ENCODE data around the gene ENKD1.

The ENKD1 gene, protein sequence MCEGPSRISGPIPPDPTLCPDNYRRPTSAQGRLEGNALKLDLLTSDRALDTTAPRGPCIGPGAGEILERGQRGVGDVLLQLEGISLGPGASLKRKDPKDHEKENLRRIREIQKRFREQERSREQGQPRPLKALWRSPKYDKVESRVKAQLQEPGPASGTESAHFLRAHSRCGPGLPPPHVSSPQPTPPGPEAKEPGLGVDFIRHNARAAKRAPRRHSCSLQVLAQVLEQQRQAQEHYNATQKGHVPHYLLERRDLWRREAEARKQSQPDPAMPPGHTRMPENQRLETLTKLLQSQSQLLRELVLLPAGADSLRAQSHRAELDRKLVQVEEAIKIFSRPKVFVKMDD
- 4.5 to 7.7 (median 5.5) reads per million in 3 donors for total RNA-seq

DNA sequence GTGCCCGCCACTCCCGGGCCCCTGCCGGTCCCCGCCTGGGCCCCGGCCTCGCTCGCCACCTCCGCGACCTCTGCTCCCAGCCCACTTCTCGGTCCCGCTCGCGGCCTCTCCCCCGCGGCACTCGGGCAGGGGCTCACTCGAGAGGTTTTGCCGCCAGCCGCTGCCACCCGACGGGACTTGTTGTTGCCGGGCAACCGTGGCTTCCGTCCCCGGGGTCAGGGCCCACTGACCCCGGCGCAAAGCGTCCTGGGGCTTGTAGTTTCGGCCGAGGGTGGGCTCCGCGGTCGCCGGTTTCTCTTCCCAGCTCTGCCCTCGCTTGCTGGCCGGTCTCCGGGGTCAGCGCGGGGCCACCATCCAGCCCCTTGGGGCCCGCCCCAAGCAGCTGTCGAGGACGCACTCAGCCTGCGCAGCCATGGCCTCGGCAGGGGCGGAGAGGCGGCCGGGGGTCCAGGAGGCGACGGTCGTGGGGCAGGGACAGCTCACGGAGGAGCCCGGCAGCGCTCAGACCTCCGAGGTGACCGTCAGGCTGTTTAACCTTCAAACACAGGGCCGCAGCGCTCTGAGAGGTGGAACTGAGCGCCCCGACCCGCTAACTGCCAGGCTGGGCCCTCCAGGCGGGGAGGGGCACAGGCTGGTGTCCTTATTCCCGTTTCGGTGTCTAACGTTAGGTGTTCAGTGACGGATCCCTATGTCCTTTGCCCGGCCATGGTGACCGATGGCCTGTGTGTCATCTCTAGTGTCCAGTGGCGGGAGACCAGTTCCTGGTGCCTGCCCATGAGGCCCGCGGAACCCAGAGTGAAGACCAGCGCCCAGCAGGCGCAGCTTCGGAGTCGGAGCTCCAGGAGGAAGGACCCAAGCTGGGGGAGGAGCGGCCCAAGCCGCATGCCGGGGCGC is at the start of gene ENKD1, which contains the start of gene C16orf86:
TSS of gene ENKD1 (minus strand) at position 192 of the 894 bp plus-strand sequence. CDS start 308 bp downstream, outside the sequence.
TSS of gene C16orf86 (plus strand) at position 256 of the 894 bp plus-strand sequence. CDS start at position 413, 157 bp downstream.
- H3K36me3 ChIP-seq (ENCODE audit: control insufficient read depth, insufficient read depth, low read length), result no peaks in the 10 kb centered on the region
- peak within 1 kb of the TSS; percentile 67 for H3K27ac ChIP-seq (ENCODE audit: insufficient read depth, low read length, poor library complexity, severe bottlenecking)
- peak; percentile 62 to 76 (median 65) for DNase-seq
- no peaks in the 10 kb centered on the region for H3K9me3 ChIP-seq (ENCODE audit: control insufficient read depth, low read length)
- H3K4me3 ChIP-seq (ENCODE audit: insufficient read depth, low read depth, low read length, poor library complexity, severe bottlenecking), result peak within 1 kb of the TSS; percentile 92
- H3K4me1 ChIP-seq (ENCODE audit: control insufficient read depth, insufficient read depth, low read length, poor library complexity, severe bottlenecking), result peaks cover 21% of the 10 kb centered on the region
- no peaks in the 10 kb centered on the region for H3K27me3 ChIP-seq (replicated peaks; ENCODE audit: control insufficient read depth, insufficient read depth, low read length, poor library complexity, severe bottlenecking)

DNA sequence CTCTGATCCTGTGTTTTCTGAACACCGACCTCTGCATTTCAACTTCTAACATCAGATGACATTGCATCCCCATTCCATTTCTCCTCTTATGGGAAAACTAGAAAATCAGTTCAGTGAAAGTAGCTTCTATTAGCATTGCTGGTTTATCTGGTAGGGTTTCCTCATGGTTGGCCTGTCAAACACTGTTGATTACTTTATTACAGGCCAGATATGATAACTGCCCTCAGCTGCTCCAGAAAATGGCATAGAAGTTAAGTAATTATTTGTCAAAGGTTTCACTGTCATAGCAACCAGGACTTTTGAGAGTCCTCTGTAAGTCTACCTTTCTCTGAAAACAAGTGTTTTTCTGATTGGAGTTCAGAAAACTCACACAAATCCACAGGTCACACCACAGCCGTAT is 49.5 kb upstream of the ENKD1 start:
- Histone ChIP-seq H3K27me3 (replicated peaks; ENCODE audit: control insufficient read depth, insufficient read depth, low read length, poor library complexity, severe bottlenecking) (no peaks in the 10 kb centered on the region), H3K9me3 (ENCODE audit: control insufficient read depth, low read length) (no peaks in the 10 kb centered on the region), H3K27ac (ENCODE audit: insufficient read depth, low read length, poor library complexity, severe bottlenecking) (no peak overlapping the region), H3K4me1 (ENCODE audit: control insufficient read depth, insufficient read depth, low read length, poor library complexity, severe bottlenecking) (peaks cover 24% of the 10 kb centered on the region), H3K36me3 (ENCODE audit: control insufficient read depth, insufficient read depth, low read length) (no peaks in the 10 kb centered on the region), H3K4me3 (ENCODE audit: insufficient read depth, low read depth, low read length, poor library complexity, severe bottlenecking) (no peak overlapping the region)
- no peak for DNase-seq

DNA sequence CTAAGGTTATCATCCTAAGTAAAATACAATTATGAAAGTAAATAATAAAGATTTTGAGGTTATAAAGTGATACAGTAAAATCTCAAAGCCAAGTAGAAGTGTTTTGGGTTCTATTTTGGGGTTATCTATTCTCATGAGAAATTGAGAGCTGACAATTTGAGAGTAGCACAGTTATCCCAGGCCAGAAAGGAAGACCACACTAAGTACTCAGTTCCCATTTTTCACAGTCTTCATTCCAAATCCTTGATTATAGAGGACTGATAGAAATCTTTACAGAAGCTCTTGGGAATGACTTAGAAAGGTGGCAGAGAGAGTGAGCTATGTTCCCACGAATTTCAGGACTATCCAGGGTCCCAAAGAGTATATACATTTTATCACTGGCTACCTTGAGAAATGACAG is 48.0 kb upstream of the ENKD1 start:
- no peak overlapping the region for H3K4me3 ChIP-seq (ENCODE audit: insufficient read depth, low read depth, low read length, poor library complexity, severe bottlenecking)
- DNase-seq, result no peak
- H3K4me1 ChIP-seq (ENCODE audit: control insufficient read depth, insufficient read depth, low read length, poor library complexity, severe bottlenecking), result peaks cover 14% of the 10 kb centered on the region
- H3K27me3 ChIP-seq (replicated peaks; ENCODE audit: control insufficient read depth, insufficient read depth, low read length, poor library complexity, severe bottlenecking), result no peaks in the 10 kb centered on the region
- H3K27ac ChIP-seq (ENCODE audit: insufficient read depth, low read length, poor library complexity, severe bottlenecking), result no peak overlapping the region
- no peaks in the 10 kb centered on the region for H3K9me3 ChIP-seq (ENCODE audit: control insufficient read depth, low read length)
- no peaks in the 10 kb centered on the region for H3K36me3 ChIP-seq (ENCODE audit: control insufficient read depth, insufficient read depth, low read length)

DNA sequence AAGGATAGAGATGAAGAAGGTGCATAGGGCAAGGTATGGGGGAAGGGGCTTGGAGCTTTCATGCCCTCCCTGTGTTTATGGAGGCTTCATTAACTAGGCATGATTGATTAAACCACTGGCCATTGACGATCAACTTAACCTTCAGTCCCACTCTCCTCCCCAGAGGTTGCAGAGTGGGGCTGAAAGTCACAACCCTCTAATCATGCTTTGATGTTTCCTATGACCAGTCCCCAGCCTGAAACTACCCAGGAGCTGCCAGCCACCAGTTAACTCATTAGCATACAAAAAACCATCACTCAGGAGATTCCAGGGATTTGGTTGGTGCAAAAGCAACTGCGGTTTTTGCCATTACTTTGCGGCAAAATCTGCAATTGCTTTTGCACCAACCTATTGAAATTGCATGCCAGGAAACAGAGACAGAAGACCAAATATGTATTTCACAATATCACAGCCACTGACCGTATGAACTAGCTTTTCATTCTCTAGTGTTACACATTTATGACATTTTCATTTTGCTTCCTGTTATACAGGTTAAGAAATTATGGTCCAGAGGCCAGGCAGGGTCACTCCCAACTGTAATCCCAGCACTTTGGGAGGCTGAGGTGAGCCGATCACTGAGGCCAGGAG is 47.2 kb upstream of the ENKD1 start:
- Histone ChIP-seq H3K9me3 (ENCODE audit: control insufficient read depth, low read length) (no peaks in the 10 kb centered on the region), H3K4me3 (ENCODE audit: insufficient read depth, low read depth, low read length, poor library complexity, severe bottlenecking) (no peak overlapping the region), H3K36me3 (ENCODE audit: control insufficient read depth, insufficient read depth, low read length) (no peaks in the 10 kb centered on the region), H3K27me3 (replicated peaks; ENCODE audit: control insufficient read depth, insufficient read depth, low read length, poor library complexity, severe bottlenecking) (no peaks in the 10 kb centered on the region), H3K4me1 (ENCODE audit: control insufficient read depth, insufficient read depth, low read length, poor library complexity, severe bottlenecking) (peaks cover 12% of the 10 kb centered on the region), H3K27ac (ENCODE audit: insufficient read depth, low read length, poor library complexity, severe bottlenecking) (no peak overlapping the region)
- no peak for DNase-seq

DNA sequence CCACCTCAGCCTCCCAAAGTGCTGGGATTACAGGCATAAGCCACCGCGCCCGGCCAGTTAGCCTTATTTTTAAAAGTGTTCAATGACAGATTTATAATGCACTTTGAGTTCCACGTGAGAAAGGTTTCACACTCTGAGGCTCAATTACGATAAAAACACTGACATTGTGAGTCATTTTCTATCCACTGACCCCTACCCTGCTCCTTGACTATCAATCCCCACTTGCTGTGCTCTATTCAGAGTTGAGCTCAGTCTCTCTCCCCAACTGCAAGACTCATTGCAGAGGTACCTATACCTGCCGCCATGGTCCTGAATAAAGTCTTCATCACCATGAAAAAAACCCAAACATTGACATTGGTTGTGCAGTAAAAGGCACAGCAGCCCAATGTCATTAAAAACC is 44.1 kb upstream of the ENKD1 start:
- Histone ChIP-seq H3K9me3 (ENCODE audit: control insufficient read depth, low read length) (no peaks in the 10 kb centered on the region), H3K27ac (ENCODE audit: insufficient read depth, low read length, poor library complexity, severe bottlenecking) (no peak overlapping the region), H3K4me1 (ENCODE audit: control insufficient read depth, insufficient read depth, low read length, poor library complexity, severe bottlenecking) (no peaks in the 10 kb centered on the region), H3K27me3 (replicated peaks; ENCODE audit: control insufficient read depth, insufficient read depth, low read length, poor library complexity, severe bottlenecking) (no peaks in the 10 kb centered on the region), H3K36me3 (ENCODE audit: control insufficient read depth, insufficient read depth, low read length) (no peaks in the 10 kb centered on the region), H3K4me3 (ENCODE audit: insufficient read depth, low read depth, low read length, poor library complexity, severe bottlenecking) (no peak overlapping the region)
- no peak for DNase-seq

DNA sequence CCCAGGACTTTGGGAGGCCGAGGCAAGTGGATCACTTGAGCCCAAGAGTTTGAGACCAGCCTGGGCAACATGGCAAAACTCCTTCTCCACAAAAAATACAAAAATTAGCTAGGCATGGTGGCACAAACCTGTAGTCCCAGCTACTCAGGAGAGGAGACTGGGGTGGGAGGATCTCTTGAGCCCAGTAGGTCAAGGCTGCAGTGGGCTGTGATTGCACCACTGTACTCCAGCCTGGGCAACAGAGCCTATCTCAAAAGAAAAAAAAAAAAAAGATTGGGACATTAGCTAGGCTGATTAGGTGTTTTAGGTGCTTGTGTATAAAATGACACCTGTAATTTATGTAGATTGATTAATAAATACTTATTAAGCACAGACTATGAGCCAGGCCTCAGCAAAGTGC is 42.5 kb upstream of the ENKD1 start:
- Histone ChIP-seq H3K36me3 (ENCODE audit: control insufficient read depth, insufficient read depth, low read length) (no peaks in the 10 kb centered on the region), H3K27ac (ENCODE audit: insufficient read depth, low read length, poor library complexity, severe bottlenecking) (no peak overlapping the region), H3K4me3 (ENCODE audit: insufficient read depth, low read depth, low read length, poor library complexity, severe bottlenecking) (no peak overlapping the region), H3K4me1 (ENCODE audit: control insufficient read depth, insufficient read depth, low read length, poor library complexity, severe bottlenecking) (no peaks in the 10 kb centered on the region), H3K9me3 (ENCODE audit: control insufficient read depth, low read length) (no peaks in the 10 kb centered on the region), H3K27me3 (replicated peaks; ENCODE audit: control insufficient read depth, insufficient read depth, low read length, poor library complexity, severe bottlenecking) (no peaks in the 10 kb centered on the region)
- no peak for DNase-seq

DNA sequence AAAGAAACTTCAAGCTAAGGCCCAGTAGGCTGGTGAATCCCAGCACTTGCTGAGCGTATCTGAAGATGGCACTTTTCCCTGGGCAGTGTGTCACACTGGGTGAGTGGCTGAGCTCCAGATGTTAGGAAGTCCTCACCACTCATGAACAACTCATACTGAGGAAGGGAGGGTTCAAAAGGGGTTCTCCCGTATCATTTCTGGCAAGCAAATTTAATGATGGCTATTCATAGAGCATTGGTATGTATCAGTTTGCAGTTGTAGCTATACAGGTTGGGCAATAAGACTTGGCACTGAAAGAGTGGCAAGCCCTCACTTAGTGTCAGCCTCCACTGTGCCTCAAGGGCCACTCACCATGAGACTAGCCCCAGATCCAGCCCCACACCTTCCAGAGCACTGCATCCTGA is 41.8 kb upstream of the ENKD1 start:
- DNase-seq, result no peak
- no peaks in the 10 kb centered on the region for H3K27me3 ChIP-seq (replicated peaks; ENCODE audit: control insufficient read depth, insufficient read depth, low read length, poor library complexity, severe bottlenecking)
- peaks cover 6% of the 10 kb centered on the region for H3K4me1 ChIP-seq (ENCODE audit: control insufficient read depth, insufficient read depth, low read length, poor library complexity, severe bottlenecking)
- H3K4me3 ChIP-seq (ENCODE audit: insufficient read depth, low read depth, low read length, poor library complexity, severe bottlenecking), result no peak overlapping the region
- H3K27ac ChIP-seq (ENCODE audit: insufficient read depth, low read length, poor library complexity, severe bottlenecking), result no peak overlapping the region
- no peaks in the 10 kb centered on the region for H3K9me3 ChIP-seq (ENCODE audit: control insufficient read depth, low read length)
- no peaks in the 10 kb centered on the region for H3K36me3 ChIP-seq (ENCODE audit: control insufficient read depth, insufficient read depth, low read length)

DNA sequence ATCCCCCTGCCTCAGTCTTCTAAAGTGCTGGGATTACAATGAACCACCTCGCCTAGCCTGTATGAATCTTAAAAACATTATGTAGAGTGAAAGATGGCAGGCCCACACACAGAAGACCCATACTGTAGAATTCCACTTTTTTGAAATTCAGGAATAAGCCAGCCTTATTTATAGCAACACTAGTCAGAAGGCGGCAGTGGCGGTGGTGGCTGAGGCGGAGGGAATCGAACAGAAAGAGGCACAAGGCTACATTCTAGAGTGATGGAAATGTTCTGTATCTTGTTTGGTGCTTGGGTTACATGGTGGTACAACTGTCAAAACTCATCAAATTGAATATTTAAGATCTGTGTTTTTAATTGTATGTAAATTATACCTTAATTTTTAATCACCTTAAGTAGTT is 41.2 kb upstream of the ENKD1 start:
- Histone ChIP-seq H3K27me3 (replicated peaks; ENCODE audit: control insufficient read depth, insufficient read depth, low read length, poor library complexity, severe bottlenecking) (no peaks in the 10 kb centered on the region), H3K4me3 (ENCODE audit: insufficient read depth, low read depth, low read length, poor library complexity, severe bottlenecking) (no peak overlapping the region), H3K9me3 (ENCODE audit: control insufficient read depth, low read length) (no peaks in the 10 kb centered on the region), H3K27ac (ENCODE audit: insufficient read depth, low read length, poor library complexity, severe bottlenecking) (no peak overlapping the region), H3K4me1 (ENCODE audit: control insufficient read depth, insufficient read depth, low read length, poor library complexity, severe bottlenecking) (peaks cover 7% of the 10 kb centered on the region), H3K36me3 (ENCODE audit: control insufficient read depth, insufficient read depth, low read length) (no peaks in the 10 kb centered on the region)
- DNase-seq, result no peak

DNA sequence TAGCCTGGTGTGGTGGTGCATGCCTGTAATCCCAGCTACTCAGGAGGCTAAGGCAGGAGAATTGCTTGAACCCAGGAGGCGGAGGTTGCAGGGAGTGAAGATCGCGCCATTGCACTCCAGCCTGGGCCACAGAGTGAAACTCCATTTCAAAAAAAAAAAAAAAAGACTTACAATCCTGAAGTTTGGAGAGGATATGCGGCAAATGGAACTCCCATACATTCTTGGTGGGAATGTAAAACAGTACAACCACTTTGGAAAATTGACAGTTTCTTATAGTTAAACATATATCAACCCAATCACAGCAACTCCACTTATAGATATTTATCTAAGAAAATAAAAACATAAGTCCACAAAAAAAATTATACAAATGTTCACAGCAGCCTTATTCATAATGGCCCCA is 40.7 kb upstream of the ENKD1 start:
- H3K27me3 ChIP-seq (replicated peaks; ENCODE audit: control insufficient read depth, insufficient read depth, low read length, poor library complexity, severe bottlenecking), result no peaks in the 10 kb centered on the region

More for the DNA sequence above, 40.7 kb upstream of the ENKD1 start:
- Histone ChIP-seq H3K4me1 (ENCODE audit: control insufficient read depth, insufficient read depth, low read length, poor library complexity, severe bottlenecking) (peaks cover 7% of the 10 kb centered on the region), H3K4me3 (ENCODE audit: insufficient read depth, low read depth, low read length, poor library complexity, severe bottlenecking) (no peak overlapping the region), H3K9me3 (ENCODE audit: control insufficient read depth, low read length) (no peaks in the 10 kb centered on the region), H3K27ac (ENCODE audit: insufficient read depth, low read length, poor library complexity, severe bottlenecking) (no peak overlapping the region), H3K36me3 (ENCODE audit: control insufficient read depth, insufficient read depth, low read length) (no peaks in the 10 kb centered on the region)
- no peak for DNase-seq

Measured in effector memory CD4-positive, alpha-beta T cell (primary cell).